Measurements from ENCODE around the gene NEURL1.
A peak's percentile ranks its signal among the peaks of the same experiment; 100 is the strongest.
"Not testable (repeated sequence)": the region's sequence is repeated elsewhere in the genome, so short reads cannot be mapped to it uniquely, and the experiment has no call there.

NEURL1 gene

GRCh38 chr10:103605359-103606096, 112.0 kb downstream of the NEURL1 start:
- Histone ChIP-seq H3K4me3 (no peak overlapping the region), H3K27ac (peak overlapping the region in 1 of 2 donors; percentile 3)
- no peak for DNase-seq (ENCODE audit: low spot score)
- TF ChIP-seq CTCF (IDR thresholded peaks at IDR 0.05) = peak; percentile 77

GRCh38 chr10:103606097-103606438, 112.6 kb downstream of the NEURL1 start:
- H3K27ac ChIP-seq = peak overlapping the region in 1 of 2 donors; percentile 3
- DNase-seq (ENCODE audit: low spot score); H3K4me3 ChIP-seq: not testable (repeated sequence)

- DNase-seq (ENCODE audit: low spot score); H3K27ac ChIP-seq: not testable (repeated sequence)
Observed at GRCh38 chr10:103607051-103607450, 113.5 kb downstream of the NEURL1 start.

GRCh38 chr10:103608056-103608455, 114.6 kb downstream of the NEURL1 start:
- DNase-seq (ENCODE audit: low spot score); H3K4me3 ChIP-seq; H3K27ac ChIP-seq: not testable (repeated sequence)

More at GRCh38 chr10:103607051-103607450, 113.5 kb downstream of the NEURL1 start:
- not testable (repeated sequence) for H3K4me3 ChIP-seq

GRCh38 chr10:103609231-103610082, 116.0 kb downstream of the NEURL1 start:
- no peak overlapping the region for H3K27ac ChIP-seq
- H3K4me3 ChIP-seq = no peak overlapping the region
- no peak for TF ChIP-seq CTCF (IDR thresholded peaks at IDR 0.05)
- DNase-seq (ENCODE audit: low spot score) = no peak

- no peak for DNase-seq (ENCODE audit: low spot score)
- H3K4me3 ChIP-seq = no peak overlapping the region
- TF ChIP-seq CTCF (IDR thresholded peaks at IDR 0.05) = no peak
- no peak overlapping the region for H3K27ac ChIP-seq
Observed at GRCh38 chr10:103610083-103610472, 116.6 kb downstream of the NEURL1 start.

- Histone ChIP-seq H3K4me3 (no peak overlapping the region), H3K27ac (no peak overlapping the region)
- DNase-seq (ENCODE audit: low spot score) = no peak
- no peak for TF ChIP-seq CTCF (IDR thresholded peaks at IDR 0.05)
Observed at GRCh38 chr10:103610921-103611511, 117.5 kb downstream of the NEURL1 start.

- Histone ChIP-seq H3K27ac (no peak overlapping the region), H3K4me3 (no peak overlapping the region)
- no peak for DNase-seq (ENCODE audit: low spot score)
- TF ChIP-seq CTCF (IDR thresholded peaks at IDR 0.05) = no peak
Observed at GRCh38 chr10:103612462-103613365, 119.2 kb downstream of the NEURL1 start.

All from coronary artery (tissue), 2 donors.